OCI-M1 (cell line): ENCODE measurements around the gene MAP3K6.
A peak's percentile ranks its signal among the peaks of the same experiment; 100 is the strongest.

Experiments
- DNase-seq: peaks from one replicate; lab custom pipeline; 2025; lab: John Stamatoyannopoulos, UW

Gene MAP3K6

DNA sequence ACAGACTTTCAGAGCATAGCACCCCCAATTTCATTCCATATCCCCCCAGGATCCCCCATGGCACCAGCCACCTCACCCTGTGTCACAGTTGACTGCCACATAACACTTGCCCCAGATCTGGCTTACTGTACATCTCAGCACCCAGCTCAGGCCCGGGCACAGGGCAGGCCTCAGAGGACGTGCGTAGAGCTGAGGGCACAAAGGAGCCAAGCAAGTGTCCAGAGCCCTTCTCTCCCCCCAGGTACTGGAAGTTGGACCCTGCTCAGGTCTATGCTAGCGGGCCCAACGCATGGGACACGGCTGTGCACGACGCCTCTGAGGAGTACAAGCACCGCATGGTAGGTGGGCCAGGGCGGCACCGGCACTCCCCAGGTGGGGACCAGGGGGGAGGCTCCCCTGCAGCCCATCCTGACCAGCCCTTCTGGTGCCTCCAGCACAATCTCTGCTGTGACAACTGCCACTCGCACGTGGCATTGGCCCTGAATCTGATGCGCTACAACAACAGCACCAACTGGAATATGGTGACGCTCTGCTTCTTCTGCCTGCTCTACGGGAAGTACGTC is 33.0 kb downstream of the MAP3K6 start:
- no peak for DNase-seq

DNA sequence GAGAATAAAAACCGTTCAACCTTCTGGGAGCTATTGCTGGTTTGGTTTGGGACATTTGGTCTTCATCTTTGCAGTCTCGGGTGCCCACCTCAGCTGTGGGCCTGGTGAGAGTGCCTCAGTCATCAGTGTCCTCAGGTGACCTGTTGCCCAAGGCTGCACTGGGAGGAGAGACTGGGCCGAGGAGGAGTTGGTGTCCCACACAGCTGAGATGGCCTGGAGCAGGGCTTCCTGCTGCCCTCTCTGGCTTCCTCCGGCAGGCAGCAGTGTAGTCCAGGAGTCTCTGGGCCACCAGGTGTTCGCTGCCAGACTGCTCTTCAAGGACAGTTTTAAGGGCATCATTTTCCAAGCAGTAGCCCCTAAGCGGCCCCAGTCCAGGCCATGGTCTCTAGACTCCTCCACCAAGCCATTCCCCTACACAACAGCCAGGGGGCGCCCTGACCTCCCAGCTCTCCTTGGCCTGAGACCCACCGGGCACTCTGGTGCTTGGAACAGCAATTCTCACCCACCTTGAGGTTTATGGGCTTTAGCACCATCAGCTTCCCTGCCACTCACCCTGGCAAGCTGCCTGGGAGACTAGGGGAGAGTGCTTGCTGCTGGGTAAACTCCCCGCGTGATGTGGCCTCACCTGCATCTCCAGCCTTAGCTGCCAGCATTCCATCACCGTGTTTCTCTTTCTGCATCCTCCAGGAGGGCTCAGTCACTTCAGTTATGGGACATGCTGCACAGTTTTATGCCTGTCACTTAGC is 34.1 kb downstream of the MAP3K6 start:
- peak; percentile 36 for DNase-seq

- no peak for DNase-seq
These were observed 34.8 kb downstream of the MAP3K6 start for GRCh38 chr1:27331922-27332321.

DNA sequence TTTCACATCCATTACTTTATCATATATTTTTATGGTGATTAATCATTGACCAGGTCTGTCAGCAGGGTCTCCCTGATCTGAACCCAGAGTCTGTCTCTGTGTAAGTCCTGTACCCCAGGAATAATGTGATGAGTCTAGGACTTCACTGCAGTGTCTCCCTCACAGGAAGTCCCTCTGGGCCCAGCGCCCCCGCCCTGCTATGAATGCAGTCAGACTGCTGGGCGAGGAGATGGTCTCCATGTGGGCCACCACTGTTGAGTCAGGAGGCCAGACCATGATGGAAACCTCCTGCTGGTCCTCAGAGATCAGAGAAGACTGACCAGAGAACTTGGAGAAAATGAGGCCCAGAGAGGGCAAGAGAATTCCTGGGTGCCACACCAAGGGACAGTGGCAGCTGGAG is 35.3 kb downstream of the MAP3K6 start:
- DNase-seq, result no peak

DNA sequence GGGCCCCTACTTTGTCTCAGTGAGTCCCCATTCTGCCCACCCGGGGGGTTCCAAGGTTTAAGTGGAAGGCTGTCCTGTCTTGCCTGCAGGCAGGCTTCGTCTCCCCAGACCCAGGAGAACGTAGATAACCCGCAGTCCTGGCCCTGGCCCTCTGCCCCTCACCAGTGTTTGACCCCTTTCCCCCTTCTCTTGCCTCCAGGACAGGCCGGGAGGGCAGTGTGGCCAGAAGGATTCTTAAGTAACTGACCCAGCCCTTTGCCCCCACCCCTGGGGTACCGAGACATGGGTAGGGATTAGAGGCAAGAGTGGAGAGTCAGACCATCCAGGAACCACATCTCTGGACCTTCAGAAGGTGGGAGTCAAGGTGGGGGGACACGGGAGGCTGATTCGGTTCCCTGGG is 36.0 kb downstream of the MAP3K6 start:
- DNase-seq, result no peak

GRCh38 chr1:27327964-27328363 is 38.8 kb downstream of the MAP3K6 start:
- DNase-seq, result no peak

GRCh38 chr1:27325286-27325685 is 41.5 kb downstream of the MAP3K6 start:
- no peak for DNase-seq

DNA sequence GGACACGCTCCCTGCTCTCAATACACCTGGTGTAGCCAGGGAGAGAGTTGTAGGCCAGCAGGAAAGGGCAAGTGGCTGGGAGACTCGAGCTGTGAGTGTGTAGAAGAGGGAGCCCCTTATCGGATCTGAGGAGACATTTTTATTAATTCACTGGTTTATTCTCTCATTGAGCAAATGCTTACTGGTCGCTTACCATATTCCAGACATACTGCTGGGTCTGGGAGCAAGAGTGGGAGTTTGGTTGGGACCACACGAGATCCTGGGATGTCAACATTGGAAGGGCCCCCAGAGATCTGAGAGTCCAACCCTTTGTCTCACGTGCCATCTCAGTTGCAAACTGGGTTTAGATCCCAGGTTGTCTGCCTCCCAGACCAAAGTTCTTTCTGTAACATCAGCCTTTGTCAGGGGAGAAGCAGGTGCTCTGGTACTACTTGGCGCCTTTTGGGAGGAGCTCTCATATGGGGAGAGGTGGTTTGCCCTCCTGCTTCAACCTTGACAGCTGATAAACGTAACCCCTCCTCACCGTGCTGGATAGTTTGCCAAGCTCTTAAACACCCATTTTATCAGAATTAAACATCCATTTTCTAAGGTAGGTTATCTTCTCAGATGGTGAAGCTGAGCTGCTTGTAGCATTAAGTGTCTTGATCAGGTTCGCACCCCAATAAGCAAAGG is 44.1 kb downstream of the MAP3K6 start:
- DNase-seq, result no peak

DNA sequence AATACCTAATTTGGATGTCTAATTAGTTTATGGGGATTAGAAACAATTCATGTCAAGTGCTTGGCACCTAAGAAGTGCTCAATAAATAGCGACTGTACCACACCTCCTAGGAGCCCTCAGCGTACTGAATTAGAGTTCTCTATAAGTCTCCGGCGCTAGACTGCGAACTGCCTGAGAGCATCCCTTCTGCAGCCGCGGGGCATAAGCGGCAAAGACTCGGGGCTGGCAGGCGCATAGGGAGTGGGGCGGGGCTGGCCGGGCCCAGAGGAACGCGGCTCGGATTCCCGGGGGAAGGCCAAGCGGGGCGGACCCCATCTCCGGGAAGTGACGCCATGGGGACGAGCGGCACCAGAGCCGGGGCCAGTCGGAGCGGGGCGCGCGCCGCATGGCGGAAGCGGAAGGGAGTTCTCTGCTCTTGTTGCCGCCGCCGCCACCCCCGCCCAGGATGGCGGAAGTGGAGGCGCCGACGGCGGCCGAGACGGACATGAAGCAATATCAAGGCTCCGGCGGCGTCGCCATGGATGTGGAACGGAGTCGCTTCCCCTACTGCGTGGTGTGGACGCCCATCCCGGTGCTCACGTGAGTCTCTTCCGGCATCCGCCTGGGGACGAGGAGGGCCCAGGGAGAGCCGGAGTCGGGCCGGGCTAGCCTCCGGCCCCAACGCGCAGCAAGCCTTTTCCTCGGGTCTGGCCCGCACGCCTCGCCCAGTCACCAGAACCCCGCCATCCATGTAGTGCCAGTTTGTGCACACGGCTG is 44.8 kb downstream of the MAP3K6 start, which contains the start of gene TMEM222:
Gene TMEM222, plus strand, starts transcription at position 351 of the 756 bp plus-strand sequence. Its CDS starts 35 bp downstream, at position 386.
- DNase-seq, result peak; percentile 98

DNA sequence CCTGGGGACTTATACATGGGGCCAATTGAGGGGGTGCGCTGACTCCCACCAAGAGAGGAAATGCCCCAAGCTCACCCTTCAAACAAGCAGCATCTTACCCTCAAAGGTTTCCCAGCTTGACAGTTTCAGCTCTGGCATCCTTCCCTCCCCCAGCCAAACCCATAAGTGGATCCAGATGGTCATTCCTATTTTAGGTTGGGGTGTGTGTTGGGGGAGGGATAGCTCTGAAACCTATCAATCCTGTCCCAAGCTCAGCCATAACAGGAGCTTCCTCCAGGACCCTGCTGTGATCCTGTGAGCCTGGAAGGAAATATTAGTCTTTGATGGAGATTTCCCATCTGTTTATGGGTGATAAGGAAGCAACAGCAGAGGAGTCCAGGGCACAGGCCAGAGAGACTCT is 48.2 kb downstream of the MAP3K6 start:
- DNase-seq, result no peak

DNA sequence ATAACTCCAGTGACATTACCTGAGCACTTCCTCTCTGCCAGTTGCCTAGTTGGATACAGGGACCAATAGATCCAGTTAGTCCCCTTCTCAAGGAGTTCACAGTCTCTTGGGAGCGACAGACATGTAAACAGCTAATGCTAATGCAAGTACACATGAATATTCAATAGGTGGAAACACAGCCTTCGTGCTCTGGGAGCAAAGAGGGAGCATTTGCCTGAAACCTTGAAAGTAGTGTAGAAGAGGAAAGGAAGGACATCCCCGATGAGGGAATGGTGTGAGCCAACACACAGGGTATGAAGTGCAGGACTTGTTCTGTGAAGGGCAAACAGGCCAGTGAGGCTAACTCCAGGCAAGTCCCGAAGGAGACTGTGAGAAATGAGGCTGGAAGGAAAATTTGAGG is 48.6 kb downstream of the MAP3K6 start:
- DNase-seq, result no peak

DNA sequence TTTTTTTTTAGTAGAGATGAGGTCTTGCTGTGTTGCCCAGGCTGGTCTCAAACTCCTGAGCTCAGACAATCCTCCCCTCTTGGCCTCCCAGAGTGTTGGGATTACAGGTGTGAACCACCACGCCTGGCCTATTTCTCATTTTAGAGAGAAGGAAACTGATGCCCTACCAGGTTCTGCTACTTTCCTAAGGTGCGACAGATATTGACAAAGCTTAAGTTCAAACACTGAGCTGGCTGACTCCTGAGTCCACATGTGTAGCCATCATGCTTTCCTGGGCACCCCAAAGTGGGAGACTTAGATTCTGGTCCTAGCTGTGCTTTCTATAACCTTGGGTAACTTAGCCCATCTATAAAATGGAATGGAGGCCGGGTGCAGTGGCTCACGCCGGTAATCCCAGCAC is 49.9 kb downstream of the MAP3K6 start:
- no peak for DNase-seq

DNA sequence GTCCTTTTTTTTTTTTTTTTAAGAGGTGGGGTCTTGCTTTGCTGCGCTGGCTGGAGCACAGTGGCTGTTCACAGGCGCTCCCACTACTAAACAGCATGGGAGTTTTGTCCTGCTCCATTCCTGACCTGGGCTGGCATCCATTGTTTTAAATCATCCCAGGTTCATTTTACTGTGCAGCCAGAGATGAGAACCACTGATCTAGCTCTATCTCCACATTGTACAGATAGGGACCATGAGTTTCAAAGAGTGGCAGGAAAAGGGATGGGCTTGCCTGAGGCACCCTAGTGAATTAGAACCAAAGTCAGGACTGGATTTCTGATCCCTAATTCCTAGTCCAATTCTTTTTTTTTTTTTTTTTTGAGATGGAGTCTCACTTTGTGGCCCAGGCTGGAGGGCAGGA is 52.0 kb downstream of the MAP3K6 start:
- no peak for DNase-seq

DNA sequence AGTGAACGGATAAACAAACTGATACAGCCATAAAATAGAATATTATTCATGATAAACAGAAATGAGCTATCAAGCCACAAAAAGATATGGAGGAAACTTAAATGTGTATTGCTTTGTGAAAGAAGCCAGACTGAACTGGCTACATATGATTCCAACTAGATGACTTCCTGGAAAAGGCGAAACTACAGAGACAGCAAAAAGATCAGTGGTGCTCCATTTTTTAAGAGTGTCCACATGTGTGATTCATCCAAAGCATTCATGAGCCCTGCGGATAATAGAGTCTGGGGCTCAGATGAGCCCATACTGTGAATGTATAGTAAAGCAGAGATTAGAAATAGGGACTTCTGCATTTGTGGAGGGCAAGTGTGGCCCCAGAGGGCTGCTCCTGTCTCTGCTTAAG is 52.6 kb downstream of the MAP3K6 start:
- no peak for DNase-seq

DNA sequence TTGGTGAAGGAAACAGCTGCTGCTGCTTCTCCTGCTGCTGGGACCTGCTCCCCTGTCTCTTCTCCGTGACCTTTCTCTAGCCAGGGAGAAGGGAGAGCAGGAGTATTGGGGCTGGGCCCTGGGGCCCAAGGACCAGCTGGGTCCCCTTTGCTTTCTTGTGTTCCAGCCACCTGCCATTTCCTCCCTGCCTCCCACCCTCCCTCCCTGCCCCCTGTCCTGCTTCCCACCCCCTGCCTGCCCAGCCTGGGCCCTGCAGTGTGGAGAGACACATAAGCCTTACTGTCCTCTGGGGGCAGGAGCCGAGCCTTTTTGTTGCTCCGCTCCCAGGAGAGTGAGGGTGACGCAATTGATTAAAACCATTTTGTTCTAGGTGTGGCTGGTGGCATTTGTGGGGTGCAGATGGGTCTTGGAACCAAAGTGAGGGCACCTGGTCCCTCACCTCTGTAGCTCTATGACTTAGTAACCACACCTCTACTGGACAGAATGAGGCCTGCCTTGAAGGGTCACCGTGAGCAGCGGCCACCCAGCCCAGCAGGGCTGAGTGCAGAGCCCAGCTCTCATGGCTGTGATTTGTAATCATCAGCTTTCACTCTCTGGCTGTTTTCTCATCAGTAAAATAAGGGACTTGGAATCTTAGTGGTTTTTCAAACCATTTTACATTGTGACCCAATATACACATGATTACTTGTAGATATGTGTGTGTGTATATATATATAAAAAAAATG is 58.7 kb downstream of the MAP3K6 start:
- DNase-seq, result no peak

DNA sequence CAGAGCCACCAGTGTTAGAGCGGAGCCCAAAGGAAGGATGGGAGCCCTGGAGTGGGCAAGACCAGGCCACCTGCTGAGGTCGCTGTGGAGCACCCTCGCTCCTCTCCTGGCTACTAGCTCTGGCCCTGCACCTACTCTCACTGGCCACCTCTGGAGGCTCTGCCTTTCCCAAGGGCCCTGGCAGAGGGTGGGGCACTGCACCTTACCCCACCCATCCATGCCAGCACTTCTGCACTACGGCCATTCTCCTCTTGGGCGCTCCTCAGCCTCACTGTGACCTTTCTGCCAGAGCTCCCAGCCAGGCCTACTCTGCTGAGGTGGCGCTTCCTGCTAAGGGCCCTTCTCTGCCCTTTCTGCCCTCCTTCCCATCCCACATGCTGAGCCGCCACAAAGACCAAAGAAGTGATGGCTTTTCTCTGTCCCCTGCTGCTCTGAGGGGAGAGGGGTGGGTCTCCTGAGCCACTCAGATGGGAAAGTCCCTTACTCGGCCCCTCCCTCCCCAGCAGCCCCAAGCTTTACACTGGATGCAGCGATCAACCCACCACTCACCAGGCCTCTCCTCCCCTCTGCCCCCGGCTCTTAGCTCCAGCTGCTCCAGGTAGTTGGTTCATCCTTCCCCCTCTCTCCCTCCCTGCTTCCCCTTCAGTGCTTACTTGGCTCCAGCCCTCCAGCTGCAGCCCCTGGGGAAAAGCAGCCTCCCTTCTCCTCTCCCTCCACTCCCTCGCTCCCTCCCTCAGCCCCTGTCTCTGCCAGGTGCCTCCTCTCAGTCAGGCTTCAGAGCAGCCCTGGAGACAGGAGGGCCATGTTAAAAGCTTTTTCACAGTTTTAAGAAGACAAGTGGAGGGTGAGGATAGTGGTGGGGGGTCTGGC is 59.6 kb downstream of the MAP3K6 start:
- no peak for DNase-seq

DNA sequence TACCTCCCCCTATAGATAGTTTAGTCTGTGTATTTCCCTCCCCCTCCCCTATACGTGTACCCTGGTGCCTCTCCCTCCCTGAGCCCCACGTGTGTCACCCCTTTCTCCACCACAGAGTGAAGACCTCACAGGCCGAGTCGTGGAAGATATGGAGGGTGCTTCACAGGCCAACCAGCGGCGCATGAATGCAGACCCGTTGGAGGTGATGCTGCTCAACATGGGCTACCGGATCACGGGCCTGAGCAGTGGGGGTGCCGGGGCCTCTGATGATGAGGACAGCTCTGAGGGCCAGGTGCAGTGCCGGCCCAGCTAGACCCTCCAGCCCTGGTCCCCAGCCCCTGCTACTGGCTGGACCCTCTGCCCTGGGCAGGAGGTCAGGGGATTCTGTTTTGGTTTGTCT is 60.7 kb downstream of the MAP3K6 start:
- DNase-seq, result no peak
